Measurements from ENCODE around the gene EPSTI1.

EPSTI1 gene

DNA sequence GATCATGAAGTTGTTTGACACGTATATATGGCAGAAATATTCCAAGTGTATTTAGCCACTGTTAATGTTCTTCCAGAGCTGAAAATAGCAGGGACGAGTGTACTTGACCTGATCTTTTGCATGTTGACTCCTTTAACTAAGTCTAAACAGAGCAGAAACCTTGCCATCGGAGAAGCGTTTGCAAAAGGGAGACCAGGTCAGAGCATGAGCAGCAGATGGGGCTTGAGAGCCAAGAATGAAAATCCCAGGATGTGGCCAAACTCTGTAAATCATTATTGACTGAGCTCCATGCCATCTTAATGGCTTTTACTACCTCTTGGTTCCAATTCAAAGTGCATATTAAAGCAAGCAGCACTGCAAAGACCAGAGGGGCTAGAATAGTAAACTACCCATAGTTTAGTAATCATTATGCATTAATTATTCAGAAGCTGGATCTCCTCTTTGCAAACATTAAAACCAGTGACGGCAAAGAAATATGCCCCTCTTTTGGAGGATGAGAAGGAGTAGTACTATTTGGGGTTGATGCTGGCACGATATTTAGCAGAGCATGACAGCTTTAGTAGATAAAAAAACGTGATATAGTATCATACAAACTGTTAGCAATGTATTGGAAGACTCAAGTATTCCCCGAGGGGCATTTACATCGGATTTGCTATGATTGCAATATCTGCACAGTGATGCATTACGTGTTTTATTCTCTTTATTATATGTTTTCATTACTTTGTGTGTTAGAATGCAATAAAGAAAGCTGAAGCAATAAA lies 154.9 kb downstream of the EPSTI1 start:
- no peak for DNase-seq

All from activated CD4-positive, CD25-positive, alpha-beta regulatory T cell (primary cell).